ENCODE results near the gene ADGRD1. TPM values are rescaled to one million over a fixed set of nuclear protein-coding genes. Genes with fewer than 3 reads are reported as not detected.
"Not testable (repeated sequence)": the region's sequence is repeated elsewhere in the genome, so short reads cannot be mapped to it uniquely, and the experiment has no call there.

Gene ADGRD1
- polyA plus RNA-seq, 1 of the 3 experiments (the other 2 are of a cell fraction), result not detected

DNA sequence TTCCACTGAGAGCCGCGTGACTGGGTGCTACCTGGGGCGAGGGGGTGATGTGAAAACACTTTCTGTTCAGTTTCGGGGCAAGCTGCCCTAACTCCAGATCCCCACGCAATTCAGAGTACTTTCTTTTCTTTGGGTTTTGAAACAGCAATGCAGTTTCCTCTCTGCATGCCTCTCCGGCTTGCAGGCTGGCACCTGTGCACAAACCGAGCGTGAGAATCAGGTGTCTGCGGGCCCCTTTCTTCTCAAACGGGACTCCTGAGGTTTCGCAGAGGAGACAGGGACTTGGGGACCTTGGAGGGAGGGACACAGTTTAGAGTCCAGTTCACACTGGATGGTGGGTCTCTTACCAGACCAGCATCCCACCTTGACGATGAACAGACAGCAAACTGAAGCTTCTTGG is 118.2 kb downstream of the ADGRD1 start:
- H3K9me2 ChIP-seq; H3K4me3 ChIP-seq (ENCODE audit: low read depth in 2 of 2, low read length in 1 of 2); H3K4me1 ChIP-seq (ENCODE audit: control insufficient read depth in 1 of 2, insufficient read depth in 2 of 2, low read depth in 1 of 2, low read length in 1 of 2); H3F3A ChIP-seq (replicated peaks; ENCODE audit: insufficient read depth); H3K9me3 ChIP-seq; H3K36me3 ChIP-seq (replicated peaks in 1 of 2; ENCODE audit: control insufficient read depth in 1 of 2, insufficient read depth in 2 of 2, low read length in 1 of 2); H3K9ac ChIP-seq; POLR2A ChIA-PET; H3K27ac ChIP-seq (ENCODE audit: low read depth in 2 of 2, low read length in 1 of 2); H3K27me3 ChIP-seq (ENCODE audit: insufficient read depth); H3K79me2 ChIP-seq (ENCODE audit: insufficient read depth); H4K20me1 ChIP-seq (ENCODE audit: insufficient read depth); H3K4me2 ChIP-seq; CTCF ChIA-PET; DNase-seq; H2AFZ ChIP-seq (ENCODE audit: low read depth): not testable (repeated sequence)
- 72% methylated on average over 5 of the region's 12 CpGs for WGBS (ENCODE audit: low lambda C conversion rate)

DNA sequence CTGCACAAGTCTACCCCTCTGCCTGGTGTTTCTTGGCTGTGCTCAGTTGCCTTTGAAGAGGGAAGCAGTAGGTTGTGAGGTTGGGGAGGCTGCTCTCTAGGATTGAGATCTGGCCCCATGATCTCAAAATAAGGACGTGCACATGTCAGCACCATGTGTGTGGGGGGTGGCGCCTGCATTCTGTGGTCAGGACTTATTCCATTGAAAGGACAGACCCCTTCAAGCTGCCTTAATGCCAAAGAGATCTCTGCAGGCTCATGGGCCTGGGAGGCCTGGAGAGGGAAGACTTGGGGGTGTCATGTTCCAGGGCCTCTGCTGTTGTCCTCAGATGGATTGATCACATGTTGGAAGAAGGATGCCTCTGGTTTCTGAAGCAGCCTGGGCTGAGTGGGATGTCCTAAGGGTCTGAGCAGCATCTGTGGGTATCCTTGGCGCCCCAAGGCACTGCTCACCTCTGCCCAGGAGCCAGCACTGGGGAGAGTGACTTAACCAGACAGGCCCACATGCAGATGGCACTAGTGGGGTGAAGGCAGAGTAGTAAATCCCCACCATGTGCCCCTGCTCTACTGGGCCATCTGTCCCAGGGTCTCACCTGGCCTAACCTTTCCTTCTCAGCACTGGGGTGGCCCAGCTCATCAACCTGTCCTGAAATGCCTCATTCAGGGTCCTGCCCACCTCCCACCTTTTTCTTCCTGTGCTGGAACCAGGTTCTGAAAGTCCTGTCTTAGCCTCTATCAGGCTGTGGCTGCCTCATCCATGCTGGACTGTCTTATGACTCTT is 118.9 kb downstream of the ADGRD1 start:
- 19% methylated on average over 2 of the region's 3 CpGs for WGBS (ENCODE audit: low lambda C conversion rate)
- POLR2A ChIA-PET, result no interaction called here
- Histone ChIP-seq H3F3A (replicated peaks; ENCODE audit: insufficient read depth) (no peaks in the 10 kb centered on the region), H2AFZ (ENCODE audit: low read depth) (no peak overlapping the region), H3K27me3 (ENCODE audit: insufficient read depth) (no peaks in the 10 kb centered on the region), H3K4me2 (no peak overlapping the region), H3K4me1 (ENCODE audit: control insufficient read depth in 1 of 2, insufficient read depth in 2 of 2, low read depth in 1 of 2, low read length in 1 of 2) (peaks cover 0 to 8% of the 10 kb centered on the region in 2 experiments; a peak in 1 of 4 replicates), H3K9me3 (no peaks in the 10 kb centered on the region), H3K79me2 (ENCODE audit: insufficient read depth) (no peaks in the 10 kb centered on the region), H4K20me1 (ENCODE audit: insufficient read depth) (no peaks in the 10 kb centered on the region), H3K9ac (no peak overlapping the region), H3K9me2 (no peaks in the 10 kb centered on the region), H3K36me3 (replicated peaks in 1 of 2; ENCODE audit: control insufficient read depth in 1 of 2, insufficient read depth in 2 of 2, low read length in 1 of 2) (no peaks in the 10 kb centered on the region), H3K27ac (ENCODE audit: low read depth in 2 of 2, low read length in 1 of 2) (no peak overlapping the region), H3K4me3 (ENCODE audit: low read depth in 2 of 2, low read length in 1 of 2) (no peak overlapping the region)
- DNase-seq, result no peak
- TF ChIP-seq EP300 (IDR thresholded peaks at IDR 0.05; ENCODE audit: borderline replicate concordance in 1 of 2, low read depth in 1 of 2, low read length in 1 of 2) (no peak), SMC3 (IDR thresholded peaks at IDR 0.05; ENCODE audit: low read depth, low read length) (no peak), MXI1 (IDR thresholded peaks at IDR 0.05; ENCODE audit: low read depth, low read length) (no peak), RCOR1 (IDR thresholded peaks at IDR 0.05; ENCODE audit: low read length) (no peak), GATA2 (CRISPR knock-in tag; IDR thresholded peaks at IDR 0.05) (no peak), SIN3A (IDR thresholded peaks at IDR 0.05; ENCODE audit: borderline replicate concordance, low read depth, low read length) (no peak), NFIC (IDR thresholded peaks at IDR 0.05; ENCODE audit: borderline replicate concordance) (no peak), MEF2A (IDR thresholded peaks at IDR 0.05; ENCODE audit: borderline replicate concordance, low read depth) (no peak), TCF12 (IDR thresholded peaks at IDR 0.05) (no peak), FOXM1 (IDR thresholded peaks at IDR 0.05; ENCODE audit: low read depth) (no peak), CHD2 (IDR thresholded peaks at IDR 0.05; ENCODE audit: low read length, partially characterized antibody) (no peak), RAD21 (IDR thresholded peaks at IDR 0.05; ENCODE audit: low read length) (no peak), NRF1 (IDR thresholded peaks at IDR 0.05; ENCODE audit: low read depth, low read length) (no peak), POLR2AphosphoS5 (IDR thresholded peaks at IDR 0.05; ENCODE audit: low read depth, low read length) (no peak)
- TF ChIP-seq, protein P1, sequence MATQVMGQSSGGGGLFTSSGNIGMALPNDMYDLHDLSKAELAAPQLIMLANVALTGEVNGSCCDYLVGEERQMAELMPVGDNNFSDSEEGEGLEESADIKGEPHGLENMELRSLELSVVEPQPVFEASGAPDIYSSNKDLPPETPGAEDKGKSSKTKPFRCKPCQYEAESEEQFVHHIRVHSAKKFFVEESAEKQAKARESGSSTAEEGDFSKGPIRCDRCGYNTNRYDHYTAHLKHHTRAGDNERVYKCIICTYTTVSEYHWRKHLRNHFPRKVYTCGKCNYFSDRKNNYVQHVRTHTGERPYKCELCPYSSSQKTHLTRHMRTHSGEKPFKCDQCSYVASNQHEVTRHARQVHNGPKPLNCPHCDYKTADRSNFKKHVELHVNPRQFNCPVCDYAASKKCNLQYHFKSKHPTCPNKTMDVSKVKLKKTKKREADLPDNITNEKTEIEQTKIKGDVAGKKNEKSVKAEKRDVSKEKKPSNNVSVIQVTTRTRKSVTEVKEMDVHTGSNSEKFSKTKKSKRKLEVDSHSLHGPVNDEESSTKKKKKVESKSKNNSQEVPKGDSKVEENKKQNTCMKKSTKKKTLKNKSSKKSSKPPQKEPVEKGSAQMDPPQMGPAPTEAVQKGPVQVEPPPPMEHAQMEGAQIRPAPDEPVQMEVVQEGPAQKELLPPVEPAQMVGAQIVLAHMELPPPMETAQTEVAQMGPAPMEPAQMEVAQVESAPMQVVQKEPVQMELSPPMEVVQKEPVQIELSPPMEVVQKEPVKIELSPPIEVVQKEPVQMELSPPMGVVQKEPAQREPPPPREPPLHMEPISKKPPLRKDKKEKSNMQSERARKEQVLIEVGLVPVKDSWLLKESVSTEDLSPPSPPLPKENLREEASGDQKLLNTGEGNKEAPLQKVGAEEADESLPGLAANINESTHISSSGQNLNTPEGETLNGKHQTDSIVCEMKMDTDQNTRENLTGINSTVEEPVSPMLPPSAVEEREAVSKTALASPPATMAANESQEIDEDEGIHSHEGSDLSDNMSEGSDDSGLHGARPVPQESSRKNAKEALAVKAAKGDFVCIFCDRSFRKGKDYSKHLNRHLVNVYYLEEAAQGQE (IDR thresholded peaks at IDR 0.05; ENCODE audit: low read depth, low read length), result no peak
- TF ChIP-seq, protein P2, sequence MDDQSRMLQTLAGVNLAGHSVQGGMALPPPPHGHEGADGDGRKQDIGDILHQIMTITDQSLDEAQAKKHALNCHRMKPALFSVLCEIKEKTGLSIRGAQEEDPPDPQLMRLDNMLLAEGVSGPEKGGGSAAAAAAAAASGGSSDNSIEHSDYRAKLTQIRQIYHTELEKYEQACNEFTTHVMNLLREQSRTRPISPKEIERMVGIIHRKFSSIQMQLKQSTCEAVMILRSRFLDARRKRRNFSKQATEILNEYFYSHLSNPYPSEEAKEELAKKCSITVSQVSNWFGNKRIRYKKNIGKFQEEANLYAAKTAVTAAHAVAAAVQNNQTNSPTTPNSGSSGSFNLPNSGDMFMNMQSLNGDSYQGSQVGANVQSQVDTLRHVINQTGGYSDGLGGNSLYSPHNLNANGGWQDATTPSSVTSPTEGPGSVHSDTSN (IDR thresholded peaks at IDR 0.05), result no peak
- TF ChIP-seq, protein P3, sequence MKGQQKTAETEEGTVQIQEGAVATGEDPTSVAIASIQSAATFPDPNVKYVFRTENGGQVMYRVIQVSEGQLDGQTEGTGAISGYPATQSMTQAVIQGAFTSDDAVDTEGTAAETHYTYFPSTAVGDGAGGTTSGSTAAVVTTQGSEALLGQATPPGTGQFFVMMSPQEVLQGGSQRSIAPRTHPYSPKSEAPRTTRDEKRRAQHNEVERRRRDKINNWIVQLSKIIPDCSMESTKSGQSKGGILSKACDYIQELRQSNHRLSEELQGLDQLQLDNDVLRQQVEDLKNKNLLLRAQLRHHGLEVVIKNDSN (IDR thresholded peaks at IDR 0.05; ENCODE audit: borderline replicate concordance, low read depth), result no peak
- TF ChIP-seq, protein P4, sequence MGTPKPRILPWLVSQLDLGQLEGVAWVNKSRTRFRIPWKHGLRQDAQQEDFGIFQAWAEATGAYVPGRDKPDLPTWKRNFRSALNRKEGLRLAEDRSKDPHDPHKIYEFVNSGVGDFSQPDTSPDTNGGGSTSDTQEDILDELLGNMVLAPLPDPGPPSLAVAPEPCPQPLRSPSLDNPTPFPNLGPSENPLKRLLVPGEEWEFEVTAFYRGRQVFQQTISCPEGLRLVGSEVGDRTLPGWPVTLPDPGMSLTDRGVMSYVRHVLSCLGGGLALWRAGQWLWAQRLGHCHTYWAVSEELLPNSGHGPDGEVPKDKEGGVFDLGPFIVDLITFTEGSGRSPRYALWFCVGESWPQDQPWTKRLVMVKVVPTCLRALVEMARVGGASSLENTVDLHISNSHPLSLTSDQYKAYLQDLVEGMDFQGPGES (IDR thresholded peaks at IDR 0.05; ENCODE audit: low read depth, low read length), result no peak
- TF ChIP-seq, protein P5, sequence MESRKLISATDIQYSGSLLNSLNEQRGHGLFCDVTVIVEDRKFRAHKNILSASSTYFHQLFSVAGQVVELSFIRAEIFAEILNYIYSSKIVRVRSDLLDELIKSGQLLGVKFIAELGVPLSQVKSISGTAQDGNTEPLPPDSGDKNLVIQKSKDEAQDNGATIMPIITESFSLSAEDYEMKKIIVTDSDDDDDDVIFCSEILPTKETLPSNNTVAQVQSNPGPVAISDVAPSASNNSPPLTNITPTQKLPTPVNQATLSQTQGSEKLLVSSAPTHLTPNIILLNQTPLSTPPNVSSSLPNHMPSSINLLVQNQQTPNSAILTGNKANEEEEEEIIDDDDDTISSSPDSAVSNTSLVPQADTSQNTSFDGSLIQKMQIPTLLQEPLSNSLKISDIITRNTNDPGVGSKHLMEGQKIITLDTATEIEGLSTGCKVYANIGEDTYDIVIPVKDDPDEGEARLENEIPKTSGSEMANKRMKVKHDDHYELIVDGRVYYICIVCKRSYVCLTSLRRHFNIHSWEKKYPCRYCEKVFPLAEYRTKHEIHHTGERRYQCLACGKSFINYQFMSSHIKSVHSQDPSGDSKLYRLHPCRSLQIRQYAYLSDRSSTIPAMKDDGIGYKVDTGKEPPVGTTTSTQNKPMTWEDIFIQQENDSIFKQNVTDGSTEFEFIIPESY (IDR thresholded peaks at IDR 0.05; ENCODE audit: borderline replicate concordance, low read depth), result no peak
- CTCF ChIA-PET, result no interaction called here

Data from SK-N-SH (cell line).